Motor neuron (in vitro differentiated cells): Measurements from ENCODE around the gene ABCA13. TPM values are rescaled to one million over a fixed set of nuclear protein-coding genes. Genes with fewer than 3 reads are reported as not detected.

Source experiments
- ATAC-seq, 8 experiments: fragments of 200-7000 bp; cut with Tn5 transposase; replicated peaks in 6 of 8; 2 replicates each; pipeline ENCODE4 v1.8.0; 2021; ENCODE audit warnings: mild to moderate bottlenecking in 8 of 8, moderate library complexity in 8 of 8
- H3K27ac ChIP-seq, 2 donors: fragments of 250-450 bp; sonication (Bioruptor Pico); 2 replicates each; pipeline ENCODE4 v1.9.0; 2021; ENCODE audit warnings: antibody characterized with exemption in 2 of 2, mild to moderate bottlenecking in 2 of 2, moderate library complexity in 1 of 2
- H3K4me1 ChIP-seq, 2 donors: fragments of 250-450 bp; sonication (Bioruptor Pico); replicated peaks in 1 of 2; 2 replicates each; pipeline ENCODE4 v1.6.1; 2021; ENCODE audit warnings: antibody characterized with exemption in 2 of 2, mild to moderate bottlenecking in 2 of 2, moderate library complexity in 1 of 2
- H3K4me3 ChIP-seq, 5 donors: fragments of 250-450 bp; sonication (Bioruptor Pico); 2 replicates each; pipeline ENCODE4 v1.9.0; 2021; ENCODE audit warnings: antibody characterized with exemption in 5 of 5, mild to moderate bottlenecking in 5 of 5, moderate library complexity in 4 of 5
- WGBS, 10 experiments: fragments of 450-650 bp; shearing (Covaris generic); methylation state at CpG; one replicate each; pipeline ENCODE4 v1.0.0; 2022; 5-methylcytosine and 5-hydroxymethylcytosine counted together
- in situ Hi-C, 9 experiments: fragments of 400-800 bp; cut with MboI; loops; one replicate each; pipeline ENCODE4 v1.15.0; 2021; ENCODE audit warnings: low sequenced_read_pairs in 9 of 9, low pct_unique_long_range_greater_than_20kb in 2 of 9; ENCODE audit not compliant: unreplicated experiment in 9 of 9
- total RNA-seq, 8 experiments: library from RNA; unstranded; fragments of 300-600 nt; gene quantifications; 2 replicates each; pipeline versions ENCODE4 v1.2.3 to v1.2.4, GENCODE V29; 2022

ABCA13 gene
- total RNA-seq, 8 experiments from 2014 or later = 0.16 to 89.0 (median 1.0) TPM

- ATAC-seq = no peak
- in situ Hi-C loops = no loop called here
- Histone ChIP-seq H3K27ac (no peak overlapping the region), H3K4me1 (no peaks in the 10 kb centered on the region), H3K4me3 (no peak overlapping the region)
- whole genome bisulfite sequencing, 10 experiments = 0 to 94% (median 0%) methylated on average over 1 to 2 of the region's 2 CpGs; no CpG with 5 or more reads in 1 of the 10 experiments
These were observed 248.1 kb downstream of the ABCA13 start for GRCh38 chr7:48419401-48419800.

GRCh38 chr7:48420206-48420605 is 248.9 kb downstream of the ABCA13 start:
- Histone ChIP-seq H3K4me1 (no peaks in the 10 kb centered on the region), H3K27ac (no peak overlapping the region), H3K4me3 (no peak overlapping the region)
- in situ Hi-C loops = no loop called here
- ATAC-seq = no peak
- 0 to 100% (median 100%) methylated on average over 1 of the region's 1 CpG; no CpG with 5 or more reads in 3 of the 10 experiments for WGBS, 10 experiments

GRCh38 chr7:48421357-48421756 is 250.1 kb downstream of the ABCA13 start:
- H3K4me1 ChIP-seq = no peaks in the 10 kb centered on the region
- ATAC-seq = no peak
- H3K27ac ChIP-seq = no peak overlapping the region
- no peak overlapping the region for H3K4me3 ChIP-seq
- WGBS, 10 experiments = 27 to 100% (median 88%) methylated on average over 1 of the region's 1 CpG; no CpG with 5 or more reads in 3 of the 10 experiments
- in situ Hi-C loops = no loop called here

GRCh38 chr7:48424731-48425130 is 253.5 kb downstream of the ABCA13 start:
- peak in 3 of 8 experiments; percentile 49 to 71 (median 67) for ATAC-seq
- WGBS, 10 experiments = 0 to 75% (median 24%) methylated on average over 1 to 3 of the region's 3 CpGs; no CpG with 5 or more reads in 3 of the 10 experiments
- peaks cover 0 to 3% of the 10 kb centered on the region in 2 donors for H3K4me1 ChIP-seq
- H3K27ac ChIP-seq = no peak overlapping the region
- in situ Hi-C loops = no loop called here
- H3K4me3 ChIP-seq = no peak overlapping the region

- Histone ChIP-seq H3K4me1 (peaks cover 0 to 3% of the 10 kb centered on the region in 2 donors), H3K4me3 (no peak overlapping the region), H3K27ac (no peak overlapping the region)
- ATAC-seq = no peak
- in situ Hi-C loops = no loop called here
- WGBS, 10 experiments = 0 to 100% (median 100%) methylated on average over 1 to 3 of the region's 6 CpGs; no CpG with 5 or more reads in 4 of the 10 experiments
These were observed 255.2 kb downstream of the ABCA13 start for GRCh38 chr7:48426331-48426965.

- no peak overlapping the region for H3K4me3 ChIP-seq
- in situ Hi-C loops = no loop called here
- peaks cover 0 to 3% of the 10 kb centered on the region in 2 donors for H3K4me1 ChIP-seq
- H3K27ac ChIP-seq = no peak overlapping the region
- ATAC-seq = peak in 2 of 8 experiments; percentile 64 to 72
- WGBS, 10 experiments = 36 to 100% (median 80%) methylated on average over 1 to 4 of the region's 5 CpGs; no CpG with 5 or more reads in 1 of the 10 experiments
These were observed 255.8 kb downstream of the ABCA13 start for GRCh38 chr7:48426966-48427555.

GRCh38 chr7:48427671-48428070 is 256.4 kb downstream of the ABCA13 start:
- WGBS, 10 experiments = 33 to 100% (median 83%) methylated on average over 1 to 4 of the region's 5 CpGs; no CpG with 5 or more reads in 2 of the 10 experiments
- peaks cover 0 to 3% of the 10 kb centered on the region in 2 donors for H3K4me1 ChIP-seq
- in situ Hi-C loops = no loop called here
- no peak overlapping the region for H3K4me3 ChIP-seq
- ATAC-seq = no peak
- no peak overlapping the region for H3K27ac ChIP-seq

- in situ Hi-C loops = no loop called here
- peaks cover 0 to 3% of the 10 kb centered on the region in 2 donors for H3K4me1 ChIP-seq
- ATAC-seq = peak in 3 of 8 experiments; percentile 48 to 79 (median 58)
- WGBS, 10 experiments = 0 to 69% (median 53%) methylated on average over 1 to 3 of the region's 3 CpGs; no CpG with 5 or more reads in 1 of the 10 experiments
- no peak overlapping the region for H3K27ac ChIP-seq
- no peak overlapping the region for H3K4me3 ChIP-seq
These were observed 256.9 kb downstream of the ABCA13 start for GRCh38 chr7:48428091-48428684.

- in situ Hi-C loops = no loop called here
- H3K4me3 ChIP-seq = no peak overlapping the region
- ATAC-seq = no peak
- peaks cover 0 to 3% of the 10 kb centered on the region in 2 donors for H3K4me1 ChIP-seq
- no peak overlapping the region for H3K27ac ChIP-seq
These were observed 257.9 kb downstream of the ABCA13 start for GRCh38 chr7:48429117-48429516.

GRCh38 chr7:48438206-48438605 is 266.9 kb downstream of the ABCA13 start:
- Histone ChIP-seq H3K27ac (no peak overlapping the region), H3K4me1 (no peaks in the 10 kb centered on the region), H3K4me3 (no peak overlapping the region)
- ATAC-seq = peak in 1 of 8 experiments; percentile 79
- in situ Hi-C loops = no loop called here
- WGBS, 10 experiments = 0 to 86% (median 47%) methylated on average over 1 of the region's 1 CpG

GRCh38 chr7:48441848-48442492 is 270.7 kb downstream of the ABCA13 start:
- no peak for ATAC-seq
- WGBS, 10 experiments = 19 to 90% (median 79%) methylated on average over 3 to 8 of the region's 8 CpGs; no CpG with 5 or more reads in 1 of the 10 experiments
- no peak overlapping the region for H3K4me3 ChIP-seq
- in situ Hi-C loops = no loop called here
- H3K27ac ChIP-seq = no peak overlapping the region
- no peaks in the 10 kb centered on the region for H3K4me1 ChIP-seq

- no peak overlapping the region for H3K4me3 ChIP-seq
- ATAC-seq = no peak
- in situ Hi-C loops = no loop called here
- 37 to 100% (median 88%) methylated on average over 1 to 5 of the region's 5 CpGs; no CpG with 5 or more reads in 4 of the 10 experiments for WGBS, 10 experiments
- H3K27ac ChIP-seq = no peak overlapping the region
- H3K4me1 ChIP-seq = no peaks in the 10 kb centered on the region
These were observed 271.8 kb downstream of the ABCA13 start for GRCh38 chr7:48443051-48443450.

GRCh38 chr7:48446721-48447120 is 275.5 kb downstream of the ABCA13 start:
- Histone ChIP-seq H3K4me1 (peaks cover 0 to under 1% of the 10 kb centered on the region in 2 donors), H3K27ac (no peak overlapping the region), H3K4me3 (no peak overlapping the region)
- in situ Hi-C loops = no loop called here
- no peak for ATAC-seq
